ENCODE measurements around the gene WDR5B. TPM values are rescaled to one million over a fixed set of nuclear protein-coding genes. Genes with fewer than 3 reads are reported as not detected.
A peak's percentile ranks its signal among the peaks of the same experiment; 100 is the strongest.
"Not testable (repeated sequence)": the region's sequence is repeated elsewhere in the genome, so short reads cannot be mapped to it uniquely, and the experiment has no call there.

The WDR5B gene
- total and polyA plus RNA-seq, 2 donors from 2014 or later, result 3.8 to 8.8 TPM

GRCh38 chr3:122366379-122366749, 49.5 kb downstream of the WDR5B start:
- intact Hi-C loops (cut with DNase I), result no loop called here
- TF ChIP-seq CTCF (IDR thresholded peaks at IDR 0.05; ENCODE audit: borderline replicate concordance, extremely low read depth, insufficient read depth), result no peak
- DNase-seq, result no peak
- H3K4me3 ChIP-seq (ENCODE audit: low read length in 3 of 3), result no peak overlapping the region
- no peaks in the 10 kb centered on the region for H3K4me1 ChIP-seq (ENCODE audit: control insufficient read depth in 2 of 3, insufficient read depth in 2 of 3, low read depth in 1 of 3, low read length in 3 of 3)
- H3K27ac ChIP-seq (ENCODE audit: low read depth in 2 of 2, low read length in 2 of 2), result peak overlapping the region in 1 of 2 donors; percentile 35
- no peaks in the 10 kb centered on the region for H3K27me3 ChIP-seq (ENCODE audit: control insufficient read depth, insufficient read depth, low read length)
- H3K9me3 ChIP-seq (ENCODE audit: control insufficient read depth in 2 of 3, insufficient read depth in 1 of 3, low read length in 3 of 3), result no peaks in the 10 kb centered on the region
- H3K36me3 ChIP-seq (ENCODE audit: control insufficient read depth in 2 of 3, insufficient read depth in 3 of 3, low read length in 3 of 3), result peaks cover 2 to 25% (median 9%) of the 10 kb centered on the region in 3 donors
- H3K9ac ChIP-seq (ENCODE audit: low read length in 3 of 3), result no peak overlapping the region
- FAIRE-seq, result no peak

DNA sequence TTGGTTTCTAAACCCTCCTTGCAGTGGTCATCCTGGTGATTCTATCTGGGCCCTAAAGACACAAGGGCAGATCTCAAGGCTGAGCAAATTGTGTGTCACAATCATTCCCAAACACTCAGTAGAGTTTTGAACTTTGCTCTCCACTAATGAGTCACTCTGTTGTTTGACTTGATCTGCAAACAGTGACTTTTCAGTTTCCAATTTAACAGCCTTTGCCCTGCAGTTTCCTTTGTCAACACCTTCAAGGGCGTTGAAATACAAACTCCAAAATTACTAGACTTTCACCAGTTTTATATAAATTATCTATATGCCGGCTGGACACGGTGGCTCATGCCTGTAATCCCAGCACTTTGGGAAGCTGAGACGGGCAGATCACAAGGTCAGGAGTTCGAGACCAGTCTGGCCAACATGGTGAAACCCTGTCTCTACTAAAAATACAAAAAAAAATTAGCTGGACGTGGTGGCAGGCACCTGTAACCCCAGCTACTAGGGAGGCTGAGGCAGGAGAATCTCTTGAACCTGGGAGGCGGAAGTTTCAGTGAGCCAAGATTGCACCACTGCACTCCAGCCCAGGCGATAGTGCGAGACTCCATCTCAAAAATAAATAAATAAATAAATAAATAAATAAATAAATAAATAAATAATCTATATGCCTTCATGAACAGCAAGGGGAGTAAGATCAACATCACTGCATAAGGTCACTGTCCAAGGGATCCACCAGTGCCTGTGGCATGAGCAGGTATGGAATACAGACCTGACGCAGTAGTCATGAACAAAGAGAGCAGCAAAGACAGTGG, 50.1 kb downstream of the WDR5B start:
- H3K27me3 ChIP-seq (ENCODE audit: control insufficient read depth, insufficient read depth, low read length); H3K9ac ChIP-seq (ENCODE audit: low read length in 3 of 3); H3K9me3 ChIP-seq (ENCODE audit: control insufficient read depth in 2 of 3, insufficient read depth in 1 of 3, low read length in 3 of 3); H3K4me3 ChIP-seq (ENCODE audit: low read length in 3 of 3); H3K4me1 ChIP-seq (ENCODE audit: control insufficient read depth in 2 of 3, insufficient read depth in 2 of 3, low read depth in 1 of 3, low read length in 3 of 3); FAIRE-seq; intact Hi-C loops (cut with DNase I): not testable (repeated sequence)
- H3K36me3 ChIP-seq (ENCODE audit: control insufficient read depth in 2 of 3, insufficient read depth in 3 of 3, low read length in 3 of 3), result peaks cover 2 to 22% (median 6%) of the 10 kb centered on the region in 3 donors
- peak overlapping the region in 1 of 2 donors; percentile 35 for H3K27ac ChIP-seq (ENCODE audit: low read depth in 2 of 2, low read length in 2 of 2)
- peak in 1 of 5 donors; percentile 8 for DNase-seq

- Histone ChIP-seq H3K4me3 (ENCODE audit: low read length in 3 of 3) (no peak overlapping the region), H3K9me3 (ENCODE audit: control insufficient read depth in 2 of 3, insufficient read depth in 1 of 3, low read length in 3 of 3) (no peaks in the 10 kb centered on the region), H3K36me3 (ENCODE audit: control insufficient read depth in 2 of 3, insufficient read depth in 3 of 3, low read length in 3 of 3) (peaks cover 0 to 22% (median 6%) of the 10 kb centered on the region in 3 donors), H3K9ac (ENCODE audit: low read length in 3 of 3) (no peak overlapping the region), H3K4me1 (ENCODE audit: control insufficient read depth in 2 of 3, insufficient read depth in 2 of 3, low read depth in 1 of 3, low read length in 3 of 3) (no peaks in the 10 kb centered on the region), H3K27ac (ENCODE audit: low read depth in 2 of 2, low read length in 2 of 2) (no peak overlapping the region), H3K27me3 (ENCODE audit: control insufficient read depth, insufficient read depth, low read length) (no peaks in the 10 kb centered on the region)
- FAIRE-seq (no peak), DNase-seq (no peak)
- TF ChIP-seq CTCF (IDR thresholded peaks at IDR 0.05; ENCODE audit: borderline replicate concordance, extremely low read depth, insufficient read depth), result no peak
- intact Hi-C loops (cut with DNase I), result no loop called here
Observed at GRCh38 chr3:122365073-122365472, 50.8 kb downstream of the WDR5B start.

GRCh38 chr3:122364490-122364889, 51.4 kb downstream of the WDR5B start:
- no peak for DNase-seq
- no peaks in the 10 kb centered on the region for H3K4me1 ChIP-seq (ENCODE audit: control insufficient read depth in 2 of 3, insufficient read depth in 2 of 3, low read depth in 1 of 3, low read length in 3 of 3)
- no peak overlapping the region for H3K9ac ChIP-seq (ENCODE audit: low read length in 3 of 3)
- no peaks in the 10 kb centered on the region for H3K9me3 ChIP-seq (ENCODE audit: control insufficient read depth in 2 of 3, insufficient read depth in 1 of 3, low read length in 3 of 3)
- no peaks in the 10 kb centered on the region for H3K27me3 ChIP-seq (ENCODE audit: control insufficient read depth, insufficient read depth, low read length)
- H3K36me3 ChIP-seq (ENCODE audit: control insufficient read depth in 2 of 3, insufficient read depth in 3 of 3, low read length in 3 of 3), result peaks cover 0 to 22% (median 3%) of the 10 kb centered on the region in 3 donors
- no peak overlapping the region for H3K4me3 ChIP-seq (ENCODE audit: low read length in 3 of 3)
- no peak for TF ChIP-seq CTCF (IDR thresholded peaks at IDR 0.05; ENCODE audit: borderline replicate concordance, extremely low read depth, insufficient read depth)
- H3K27ac ChIP-seq (ENCODE audit: low read depth in 2 of 2, low read length in 2 of 2), result no peak overlapping the region
- no peak for FAIRE-seq
- intact Hi-C loops (cut with DNase I), result no loop called here

Other genes starting within 250 kb of the WDR5B start
- gene CASR, start 232.4 kb downstream of the WDR5B start, total RNA-seq, result 72.8 TPM
- 14.8 TPM for gene CASR, start 232.4 kb downstream of the WDR5B start, polyA plus RNA-seq (ENCODE audit: insufficient read depth, low read depth, low replicate concordance)
- gene CSTA, start 90.8 kb downstream of the WDR5B start, total RNA-seq, result 4.6 TPM
- gene CSTA, start 90.8 kb downstream of the WDR5B start, polyA plus RNA-seq (ENCODE audit: insufficient read depth, low read depth, low replicate concordance), result 0.80 TPM
- 27.9 TPM for gene MIX23, start 32.8 kb downstream of the WDR5B start, total RNA-seq
- gene MIX23, start 32.8 kb downstream of the WDR5B start, polyA plus RNA-seq (ENCODE audit: insufficient read depth, low read depth, low replicate concordance), result 84.0 TPM
- gene FAM162A, start 31.9 kb downstream of the WDR5B start, total RNA-seq, result 46.6 TPM
- 213 TPM for gene FAM162A, start 31.9 kb downstream of the WDR5B start, polyA plus RNA-seq (ENCODE audit: insufficient read depth, low read depth, low replicate concordance)
- gene KPNA1, start 98.9 kb upstream of the WDR5B start, total RNA-seq, result 64.5 TPM
- 16.8 TPM for gene KPNA1, start 98.9 kb upstream of the WDR5B start, polyA plus RNA-seq (ENCODE audit: insufficient read depth, low read depth, low replicate concordance)
- gene PARP9, start 148.2 kb upstream of the WDR5B start, total RNA-seq, result 54.0 TPM
- gene PARP9, start 148.2 kb upstream of the WDR5B start, polyA plus RNA-seq (ENCODE audit: insufficient read depth, low read depth, low replicate concordance), result 27.8 TPM
- gene DTX3L, start 148.3 kb upstream of the WDR5B start, total RNA-seq, result 58.0 TPM
- 8.4 TPM for gene DTX3L, start 148.3 kb upstream of the WDR5B start, polyA plus RNA-seq (ENCODE audit: insufficient read depth, low read depth, low replicate concordance)
- gene PARP15, start 161.6 kb upstream of the WDR5B start, total RNA-seq, result 4.9 TPM
- gene PARP15, start 161.6 kb upstream of the WDR5B start, polyA plus RNA-seq (ENCODE audit: insufficient read depth, low read depth, low replicate concordance), result not detected

Data from kidney (tissue), 14 donors.